Adrenal gland (tissue), 5 donors: ENCODE results near the gene HIC2.
"Not testable (repeated sequence)": the region's sequence is repeated elsewhere in the genome, so short reads cannot be mapped to it uniquely, and the experiment has no call there.

Source experiments
- POLR2A ChIP-seq, 2 donors: fragments of 450-650 bp; IDR thresholded peaks; one replicate each; pipeline ENCODE4 v1.6.1; 2017; ENCODE audit warnings: antibody characterized with exemption in 2 of 2, mild to moderate bottlenecking in 2 of 2, moderate library complexity in 1 of 2
- TF ChIP-seq, protein P1 (sequence below), 6 experiments: fragments of 450-650 bp in 4 of 6; fragments of 200-600 bp in 2 of 6; sonication (generic) in 1 of 6; IDR thresholded peaks; 1 replicate in 5 of 6; 2 replicates in 1 of 6; pipeline versions ENCODE4 v1.5.1 to v1.8.0; 2016 to 2021; ENCODE audit warnings: antibody characterized with exemption in 6 of 6, mild to moderate bottlenecking in 2 of 6, moderate library complexity in 1 of 6
- donor health status: DM: no; HTN: no; CAD: no.

DNA sequence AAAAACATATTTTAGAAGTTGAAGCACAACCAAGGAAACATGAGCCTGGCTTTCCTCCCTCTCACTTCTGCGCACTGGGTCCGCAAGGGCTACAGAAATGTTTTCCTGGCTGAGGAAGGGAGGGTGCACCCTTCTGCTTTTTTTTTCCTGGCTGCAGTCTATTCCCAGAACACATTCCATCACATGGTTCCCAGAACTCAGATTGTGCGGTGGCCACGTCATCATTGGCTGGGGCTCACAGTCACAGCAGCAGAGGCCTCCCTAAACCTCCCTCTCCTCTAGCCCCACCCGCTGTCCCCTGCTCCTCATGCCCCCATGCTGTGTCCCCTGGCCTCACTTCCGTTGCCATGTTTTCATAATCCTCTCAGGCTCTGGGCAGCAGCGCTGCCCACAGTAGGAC is 27.7 kb upstream of the HIC2 start:
- TF ChIP-seq, protein P1, sequence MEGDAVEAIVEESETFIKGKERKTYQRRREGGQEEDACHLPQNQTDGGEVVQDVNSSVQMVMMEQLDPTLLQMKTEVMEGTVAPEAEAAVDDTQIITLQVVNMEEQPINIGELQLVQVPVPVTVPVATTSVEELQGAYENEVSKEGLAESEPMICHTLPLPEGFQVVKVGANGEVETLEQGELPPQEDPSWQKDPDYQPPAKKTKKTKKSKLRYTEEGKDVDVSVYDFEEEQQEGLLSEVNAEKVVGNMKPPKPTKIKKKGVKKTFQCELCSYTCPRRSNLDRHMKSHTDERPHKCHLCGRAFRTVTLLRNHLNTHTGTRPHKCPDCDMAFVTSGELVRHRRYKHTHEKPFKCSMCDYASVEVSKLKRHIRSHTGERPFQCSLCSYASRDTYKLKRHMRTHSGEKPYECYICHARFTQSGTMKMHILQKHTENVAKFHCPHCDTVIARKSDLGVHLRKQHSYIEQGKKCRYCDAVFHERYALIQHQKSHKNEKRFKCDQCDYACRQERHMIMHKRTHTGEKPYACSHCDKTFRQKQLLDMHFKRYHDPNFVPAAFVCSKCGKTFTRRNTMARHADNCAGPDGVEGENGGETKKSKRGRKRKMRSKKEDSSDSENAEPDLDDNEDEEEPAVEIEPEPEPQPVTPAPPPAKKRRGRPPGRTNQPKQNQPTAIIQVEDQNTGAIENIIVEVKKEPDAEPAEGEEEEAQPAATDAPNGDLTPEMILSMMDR (IDR thresholded peaks at IDR 0.05): not testable (repeated sequence)
- not testable (repeated sequence) for TF ChIP-seq POLR2A (IDR thresholded peaks at IDR 0.05)
